Activated T-cell treated with anti-CD3 and anti-CD28 coated beads, Interleukin-2, amount 50 U/mL, for 1 hour (primary cell): ENCODE data around the gene CCBE1.
"Not testable (repeated sequence)": the region's sequence is repeated elsewhere in the genome, so short reads cannot be mapped to it uniquely, and the experiment has no call there.

Experiments
- DNase-seq: peaks from one replicate; pipeline ENCODE4 v3.0.0-alpha.2; 2020

Gene CCBE1

DNA sequence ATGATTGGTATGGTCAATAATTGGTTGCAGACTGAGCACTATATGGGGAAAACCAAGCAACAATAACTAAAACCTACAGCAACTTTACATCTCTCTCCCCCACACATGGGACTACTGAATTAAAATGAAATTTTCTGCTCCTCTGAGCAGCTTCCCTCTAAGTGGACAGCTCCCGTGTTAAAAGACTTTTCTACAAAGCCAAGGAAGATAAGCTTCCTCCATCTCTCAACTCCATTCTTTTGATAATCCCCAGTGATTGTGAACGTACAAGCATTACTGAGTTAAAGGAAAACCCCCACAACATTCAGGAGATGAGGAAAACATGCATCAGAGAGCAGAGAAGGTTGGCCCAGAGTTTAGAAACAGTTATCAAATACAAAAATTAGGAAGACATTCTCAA lies 21.9 kb downstream of the CCBE1 start:
- no peak for DNase-seq

DNA sequence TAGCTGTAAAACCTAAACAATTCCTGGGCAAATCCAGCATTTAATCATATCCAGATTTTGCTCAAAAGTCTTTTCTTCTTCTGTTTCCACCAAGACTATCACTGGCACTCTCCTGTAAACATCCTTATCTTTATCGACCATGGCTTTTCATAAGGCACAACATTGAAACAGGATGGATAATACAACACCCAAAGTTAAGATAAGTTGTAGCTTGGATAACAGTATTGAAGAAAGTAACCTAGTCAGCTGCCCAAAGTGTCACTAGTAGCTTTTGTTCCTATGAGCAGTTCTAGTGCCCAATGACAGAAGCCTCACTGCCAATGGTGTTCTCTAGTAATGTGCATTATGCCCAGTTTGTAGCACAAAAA lies 22.3 kb downstream of the CCBE1 start:
- DNase-seq: no peak

DNA sequence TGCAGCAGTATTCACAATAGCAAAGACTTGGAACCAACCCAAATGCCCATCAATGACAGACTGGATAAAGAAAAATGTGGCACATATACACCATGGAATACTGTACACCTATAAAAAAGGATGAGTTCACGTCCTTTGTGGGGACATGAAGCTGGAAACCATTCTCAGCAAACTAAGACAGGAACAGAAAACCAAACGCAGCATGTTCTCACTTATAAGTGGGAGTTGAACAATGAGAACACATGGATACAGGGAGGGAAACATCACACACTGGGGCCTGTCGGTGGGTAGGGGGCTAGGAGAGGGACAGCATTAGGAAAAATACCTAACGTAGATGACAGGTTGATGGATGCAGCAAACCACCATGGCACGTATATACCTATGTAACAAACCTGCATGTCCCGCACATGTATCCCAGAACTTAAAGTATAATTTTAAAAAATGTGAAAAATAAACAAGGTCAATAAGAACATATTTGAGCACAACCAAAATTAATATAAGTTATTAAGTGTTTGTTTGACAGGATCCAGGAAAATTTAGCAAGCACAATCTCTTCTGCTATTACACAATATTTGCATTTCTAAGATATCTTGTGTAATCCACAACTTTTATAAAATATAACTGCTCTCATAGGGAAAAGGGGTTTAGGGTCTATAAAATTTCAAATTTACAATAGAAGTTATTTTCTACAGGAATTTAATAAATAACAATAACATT lies 22.9 kb downstream of the CCBE1 start:
- no peak for DNase-seq

DNA sequence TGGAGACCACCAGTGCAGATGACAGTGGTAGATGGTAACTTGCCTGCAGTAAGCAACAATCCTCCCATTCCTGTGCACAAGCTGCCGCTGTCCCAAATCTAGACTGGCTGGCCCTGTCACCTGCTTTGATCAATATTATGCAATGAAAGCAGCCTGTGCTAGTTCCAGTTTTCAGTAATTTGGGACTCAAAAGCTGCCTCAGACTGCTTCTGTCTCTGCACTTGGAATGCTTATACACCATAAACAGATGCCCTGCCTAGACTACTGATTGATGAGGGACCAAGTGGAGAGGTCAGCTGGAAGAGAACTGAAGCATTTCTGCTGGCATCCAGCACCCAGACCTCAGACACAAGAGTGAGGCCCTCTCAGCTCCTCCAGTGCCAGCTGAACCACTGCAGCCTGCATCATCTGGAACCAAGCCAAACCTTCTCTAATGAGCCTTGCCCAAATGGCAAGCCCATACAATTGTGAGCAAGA lies 24.9 kb downstream of the CCBE1 start:
- no peak for DNase-seq

DNA sequence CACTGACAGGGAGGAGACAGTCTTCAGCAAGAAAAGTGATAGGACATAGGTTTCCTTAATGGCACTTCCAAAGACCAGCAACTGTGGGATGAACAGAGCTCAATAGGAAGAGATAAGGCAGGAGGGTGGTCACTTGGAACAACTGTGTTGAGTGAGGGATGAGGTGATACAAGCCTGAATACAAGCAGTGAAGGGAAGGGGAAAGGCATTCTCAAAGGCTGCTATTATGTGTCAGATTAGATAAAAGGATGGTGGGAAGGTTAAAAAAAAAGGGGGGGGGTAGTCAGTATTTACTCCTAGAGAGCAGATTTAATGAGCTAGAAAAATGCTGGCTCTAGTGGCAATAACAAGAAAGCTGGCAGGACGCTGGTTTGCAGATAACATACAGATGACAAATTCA lies 25.7 kb downstream of the CCBE1 start:
- no peak for DNase-seq

DNA sequence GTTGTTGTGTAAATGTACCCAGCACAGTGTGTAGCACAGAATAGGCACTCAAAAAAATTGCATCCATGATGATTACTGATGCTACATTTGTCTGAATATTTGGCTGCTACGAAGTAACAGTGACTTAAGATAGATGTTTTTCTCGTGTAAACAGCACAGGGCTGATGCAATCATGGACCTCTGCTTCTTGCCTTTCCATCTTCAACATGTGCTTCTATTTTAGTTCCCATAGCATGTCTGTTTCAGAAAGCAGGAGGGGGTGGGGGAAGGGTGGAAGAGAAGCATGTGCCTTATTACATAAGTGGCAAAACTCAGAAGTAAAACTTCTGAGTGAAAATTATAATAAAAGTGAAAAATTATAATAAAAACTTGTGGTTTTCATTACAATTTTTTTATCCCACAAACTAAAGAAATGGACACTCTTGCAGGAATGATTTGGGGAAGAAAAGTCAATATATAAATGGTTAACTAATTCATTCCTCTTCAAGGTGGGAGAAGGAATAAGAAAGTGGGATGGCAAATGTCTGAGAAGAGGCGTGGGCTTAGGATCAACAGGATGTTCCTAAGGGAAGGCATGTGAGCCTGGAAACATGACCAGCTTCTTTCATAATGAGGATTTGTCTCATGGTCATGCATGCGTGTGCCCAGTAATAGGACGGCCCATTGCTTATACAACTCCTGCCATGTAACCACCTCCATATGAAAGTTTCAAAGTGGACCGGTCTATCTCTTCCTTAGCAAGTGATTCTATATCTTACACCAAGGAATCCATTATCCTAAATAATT lies 27.2 kb downstream of the CCBE1 start:
- no peak for DNase-seq

DNA sequence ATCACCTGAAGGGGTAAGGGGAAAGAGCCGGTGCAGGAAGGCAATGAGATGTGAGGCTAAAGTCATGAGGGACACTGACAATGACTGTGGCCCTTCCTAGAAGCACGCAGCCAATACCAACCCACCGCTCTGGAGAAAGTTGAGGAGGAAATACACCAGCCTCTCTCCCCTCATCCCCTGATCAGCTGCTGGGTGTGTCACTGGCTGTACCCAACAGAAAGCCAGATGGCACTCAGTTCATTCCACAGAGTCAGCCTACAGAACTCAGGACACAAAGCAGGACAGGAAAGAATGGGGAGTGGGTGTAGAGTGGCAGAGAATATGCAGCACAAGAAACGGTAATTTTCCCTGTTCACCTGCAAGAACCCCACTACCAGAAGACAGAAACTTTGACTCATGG lies 29.7 kb downstream of the CCBE1 start:
- DNase-seq: no peak

DNA sequence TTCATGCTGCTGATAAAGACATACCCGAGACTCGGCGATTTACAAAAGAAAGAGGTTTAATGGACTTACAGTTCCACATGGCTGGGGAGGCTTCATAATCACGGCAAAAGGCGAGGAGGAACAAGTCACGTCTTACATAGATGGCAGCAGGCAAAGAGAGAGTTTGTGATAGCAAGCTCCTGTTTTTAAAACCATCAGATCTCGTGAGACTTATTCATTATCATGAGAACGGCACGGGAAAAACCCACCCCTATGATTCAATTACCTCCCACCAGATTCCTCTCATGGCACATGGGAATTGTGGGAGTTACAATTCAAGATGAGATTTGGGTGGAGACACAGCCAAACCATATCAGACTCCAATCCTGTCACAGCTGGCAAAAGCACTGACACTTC lies 31.2 kb downstream of the CCBE1 start:
- not testable (repeated sequence) for DNase-seq

DNA sequence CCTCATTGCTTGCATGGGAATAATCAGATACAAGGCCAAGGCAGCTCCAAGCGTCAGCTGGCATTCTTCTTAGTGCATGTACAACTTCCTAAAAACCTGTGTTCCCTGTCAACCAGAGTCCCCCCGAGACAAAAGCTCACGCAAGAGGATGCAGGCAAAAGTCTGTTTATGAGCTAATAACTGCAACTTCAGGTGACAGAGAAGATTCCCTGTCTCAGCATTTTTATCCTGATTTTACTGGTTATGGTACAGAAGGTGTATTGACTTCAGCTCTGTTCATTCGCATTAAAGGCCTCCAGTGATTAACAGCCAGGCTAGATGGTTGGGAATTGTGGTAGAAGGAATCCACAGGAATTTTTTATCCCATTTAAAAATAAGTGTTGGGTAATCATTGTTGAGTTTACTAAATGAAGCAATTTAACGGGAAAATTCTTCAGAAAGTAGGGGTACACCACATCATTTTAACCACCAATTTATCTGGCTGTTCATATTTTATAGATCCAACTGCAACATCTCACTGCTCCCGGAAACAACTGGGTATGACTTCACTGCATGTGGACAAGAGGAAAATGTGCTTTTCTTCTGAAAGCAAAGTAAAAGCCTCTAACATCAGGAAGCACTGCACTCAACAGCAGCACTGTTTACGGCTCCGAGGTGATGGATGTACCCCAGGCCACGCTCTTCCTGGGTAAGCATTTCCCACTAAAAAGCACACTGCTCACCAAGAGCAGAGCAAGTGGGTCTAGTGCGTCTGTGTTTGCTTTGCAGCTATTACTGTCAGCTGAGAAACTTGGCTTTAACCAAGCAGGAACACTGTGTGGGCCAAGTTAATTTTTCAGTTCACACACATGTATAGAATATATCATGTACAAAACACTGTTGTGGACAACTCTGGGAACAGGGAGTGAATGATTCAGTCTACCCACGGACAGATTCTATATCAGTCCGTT lies 31.9 kb downstream of the CCBE1 start:
- DNase-seq: no peak

DNA sequence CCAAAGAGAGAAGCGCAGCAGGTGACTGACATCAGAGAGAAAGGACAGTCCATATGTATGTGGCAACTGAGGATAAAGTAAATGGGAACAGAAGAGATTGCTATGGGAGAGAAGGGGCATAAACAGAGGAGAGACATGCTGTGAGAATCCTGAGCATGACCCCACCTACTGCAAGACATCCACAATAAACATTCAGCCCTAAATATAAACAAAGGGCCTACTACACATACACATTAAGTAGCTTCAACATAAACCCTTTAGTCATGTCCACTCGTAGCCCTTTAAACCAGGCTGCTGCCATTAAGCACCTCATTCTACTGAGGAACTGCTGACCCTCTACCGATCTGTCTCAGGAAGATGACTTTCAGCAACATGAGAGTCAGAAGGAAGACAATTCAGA lies 32.9 kb downstream of the CCBE1 start:
- DNase-seq: no peak

DNA sequence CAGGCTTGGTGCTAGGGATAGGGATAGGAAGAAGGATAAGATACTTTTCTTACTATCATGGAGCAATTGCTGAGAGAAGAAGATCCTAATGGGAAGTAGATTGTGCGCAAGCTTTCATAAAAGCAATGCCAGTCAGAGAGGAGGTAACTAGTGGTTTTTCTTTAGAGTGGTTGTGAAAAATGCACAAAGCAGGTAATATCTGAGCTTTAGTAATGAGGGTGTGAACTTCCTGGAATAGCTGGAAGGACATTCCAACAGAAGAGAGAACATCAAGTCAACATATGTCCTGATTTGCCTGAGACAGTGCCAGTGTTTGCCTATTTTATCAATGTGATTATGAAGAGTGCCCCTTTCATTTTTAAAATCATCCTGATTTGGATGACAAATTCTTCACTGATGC lies 34.1 kb downstream of the CCBE1 start:
- no peak for DNase-seq

DNA sequence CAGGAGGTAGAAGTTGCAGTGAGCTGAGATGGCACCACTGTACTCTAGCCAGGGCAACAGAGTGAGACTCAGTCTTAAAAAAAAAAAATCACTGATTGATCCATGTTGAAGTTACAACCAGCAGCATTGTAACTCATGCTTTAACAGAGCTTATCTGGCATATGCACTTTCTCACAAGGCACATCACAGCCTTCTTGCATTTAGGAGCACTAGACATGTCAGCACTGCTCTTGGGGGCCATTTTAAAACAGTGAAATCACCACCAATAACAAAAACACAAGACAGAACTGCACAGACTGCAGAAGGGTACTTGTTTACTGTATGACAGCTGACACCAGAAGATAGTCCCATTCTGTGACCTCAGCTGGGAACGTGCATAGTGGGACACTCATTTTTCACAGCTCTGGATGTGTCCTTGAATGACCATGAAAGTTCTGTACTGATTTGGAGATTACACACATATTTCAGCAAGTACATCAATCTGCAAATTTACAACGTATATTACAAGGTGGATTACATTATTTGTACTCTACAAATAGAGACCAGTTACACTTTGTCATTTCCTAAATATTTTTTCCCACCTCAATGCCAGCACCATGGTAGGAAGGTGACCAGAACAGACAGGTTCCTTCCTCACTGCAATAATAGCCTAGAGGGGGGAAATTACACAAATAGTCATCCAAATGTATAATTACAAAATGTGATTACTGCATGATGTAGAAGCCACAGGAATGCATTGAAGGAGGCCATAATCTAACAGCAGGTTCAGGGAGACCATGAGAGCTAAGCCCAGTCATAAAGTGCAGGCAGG lies 35.1 kb downstream of the CCBE1 start:
- no peak for DNase-seq

DNA sequence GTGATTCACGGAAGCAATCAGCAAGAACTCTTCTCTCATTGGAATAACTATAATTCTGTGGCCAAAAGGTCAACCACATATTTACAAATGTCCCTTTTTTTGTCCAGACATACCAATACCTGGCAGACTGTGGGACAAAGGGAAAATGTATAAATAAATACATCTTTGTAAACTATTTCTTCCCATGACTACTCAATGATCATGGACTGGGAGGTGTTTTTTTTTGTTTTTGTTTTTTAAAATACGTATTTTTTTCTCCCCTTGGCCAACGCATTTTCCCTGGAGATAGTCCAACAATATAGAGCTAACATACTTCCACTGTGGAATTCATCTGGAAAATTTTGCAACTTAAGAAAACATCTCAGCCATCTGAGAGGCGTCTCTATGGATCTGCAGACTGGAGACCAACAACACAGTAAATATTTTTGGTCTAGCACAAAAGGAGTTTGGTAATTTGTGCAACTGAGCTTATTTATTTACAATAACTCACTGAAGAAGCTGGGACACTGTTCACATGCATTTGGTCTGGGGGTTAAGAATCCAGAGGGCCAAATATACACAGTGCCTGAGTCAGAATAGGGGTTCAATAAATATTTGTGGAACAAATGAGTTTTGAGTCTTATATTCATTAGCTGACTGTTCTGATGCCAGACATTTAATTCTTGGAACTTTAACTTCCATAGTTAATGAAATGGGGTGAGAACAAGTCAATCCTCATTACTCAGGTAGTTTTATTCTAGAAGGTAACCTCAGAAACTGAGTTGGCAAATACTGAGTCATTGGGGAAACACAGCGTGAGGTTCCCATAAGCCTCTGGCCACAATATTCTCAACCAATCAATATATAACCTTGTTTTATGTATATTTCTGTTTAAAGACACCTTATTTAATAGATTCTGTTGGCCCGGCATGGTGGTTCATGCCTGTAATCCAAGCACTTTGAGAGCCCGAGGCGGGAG lies 36.2 kb downstream of the CCBE1 start:
- no peak for DNase-seq

DNA sequence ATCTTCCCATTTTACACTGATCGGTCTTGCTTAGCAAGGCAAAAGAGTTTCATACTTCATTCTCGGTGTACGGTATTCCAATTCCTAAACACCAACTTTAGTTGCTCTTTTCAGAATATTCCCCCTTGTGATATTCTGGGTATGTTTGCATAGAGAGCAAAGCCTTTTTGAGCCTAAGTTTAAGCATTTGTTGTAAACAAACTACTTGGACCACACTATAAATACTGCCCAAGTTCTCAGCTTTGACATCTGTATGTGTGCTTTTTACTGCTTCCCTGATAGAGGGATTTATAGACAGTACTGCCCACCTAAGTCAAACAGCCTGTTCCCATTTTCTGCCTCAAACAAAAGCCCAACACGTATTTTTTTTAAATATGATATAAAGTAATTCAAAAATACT lies 36.9 kb downstream of the CCBE1 start:
- DNase-seq: no peak

DNA sequence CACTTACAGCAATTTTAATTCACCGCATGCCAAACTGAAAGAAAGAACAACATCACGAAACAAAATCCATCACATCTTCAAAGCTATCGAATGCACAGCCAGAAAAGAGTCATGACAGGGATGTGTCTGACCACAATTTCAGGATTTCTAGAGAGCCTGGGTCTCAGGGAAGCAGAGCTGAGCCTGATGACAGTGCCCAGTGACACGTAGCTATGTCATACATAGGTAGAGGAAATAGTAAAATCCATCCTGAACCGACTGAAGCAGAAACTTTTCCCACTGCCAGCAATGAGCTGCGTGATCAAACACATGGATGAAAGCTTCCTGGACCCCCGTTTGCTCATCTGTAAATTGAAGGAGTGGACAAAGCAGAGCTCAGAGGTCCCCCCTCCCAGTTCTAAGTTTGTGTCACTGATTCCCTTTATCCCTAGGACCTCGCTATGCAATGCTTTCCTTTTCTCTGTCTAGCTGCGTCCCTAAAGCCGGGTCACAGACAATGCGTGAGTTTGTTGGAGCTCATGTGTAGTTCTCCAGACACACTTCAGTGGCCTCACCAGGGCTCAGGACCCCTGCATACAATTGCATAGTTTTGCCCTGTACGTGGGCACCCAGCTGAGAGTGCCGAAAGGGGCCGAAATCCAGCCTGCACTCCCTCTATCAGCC lies 37.6 kb downstream of the CCBE1 start:
- no peak for DNase-seq

DNA sequence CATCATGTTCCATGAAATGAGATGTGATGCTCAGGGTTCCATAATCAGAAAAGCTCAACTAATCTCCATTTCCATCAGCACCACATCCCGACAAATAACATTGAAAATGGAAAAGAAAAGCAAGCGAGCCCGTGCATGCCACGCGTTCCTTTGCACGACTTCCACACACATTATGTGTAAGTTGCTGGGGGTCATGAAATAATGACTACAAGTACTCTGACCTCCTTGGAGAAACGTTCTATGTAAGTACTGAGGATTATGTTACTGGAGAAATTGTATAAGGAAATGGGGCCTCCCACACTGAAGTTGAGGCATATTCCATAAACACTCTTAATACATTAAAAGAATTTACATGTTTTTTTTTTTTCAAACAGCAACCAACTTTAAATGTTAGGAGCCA lies 38.3 kb downstream of the CCBE1 start:
- no peak for DNase-seq

DNA sequence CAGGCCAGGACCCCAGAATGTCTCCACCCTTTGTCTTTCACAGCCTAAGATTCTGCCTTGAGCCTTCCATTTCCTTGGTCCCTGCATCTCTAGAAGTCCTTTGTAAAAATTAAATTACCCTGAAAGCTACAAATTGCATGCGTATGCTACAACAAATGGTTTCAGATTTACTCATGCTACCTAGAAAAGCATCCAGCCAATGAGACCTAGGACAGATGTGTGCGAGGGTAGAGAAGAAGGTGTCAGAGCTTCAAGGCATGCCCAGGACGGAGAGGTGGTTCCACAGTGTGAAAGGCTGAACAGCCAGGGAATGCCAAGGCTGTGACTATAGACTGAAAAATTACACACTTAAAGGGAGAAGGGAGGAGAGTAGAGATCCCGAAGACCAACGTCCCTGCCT lies 40.2 kb downstream of the CCBE1 start:
- no peak for DNase-seq

DNA sequence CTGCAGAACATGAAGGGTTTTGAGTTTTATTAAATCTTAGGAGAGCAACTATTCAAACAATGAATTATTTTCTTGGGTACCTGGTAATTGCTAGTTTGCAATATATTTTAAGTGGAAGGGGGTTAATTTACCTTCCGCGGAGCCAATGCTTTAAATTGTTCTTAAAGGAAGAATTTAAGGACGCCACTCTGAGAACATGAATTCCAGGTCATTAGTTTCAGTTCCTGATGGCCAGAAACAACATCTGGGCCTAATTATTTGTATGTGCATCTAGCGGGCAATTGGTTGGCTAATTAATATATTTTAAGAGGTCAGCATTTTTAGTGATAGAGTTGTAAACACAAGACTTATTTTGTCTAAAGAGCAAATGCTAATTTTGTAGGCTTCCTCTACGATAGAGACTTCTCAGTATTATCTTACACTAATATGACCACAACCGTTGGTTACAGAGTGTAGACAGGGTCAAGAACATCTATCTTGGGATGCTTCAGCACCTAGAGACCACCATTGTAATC lies 40.8 kb downstream of the CCBE1 start:
- no peak for DNase-seq

DNA sequence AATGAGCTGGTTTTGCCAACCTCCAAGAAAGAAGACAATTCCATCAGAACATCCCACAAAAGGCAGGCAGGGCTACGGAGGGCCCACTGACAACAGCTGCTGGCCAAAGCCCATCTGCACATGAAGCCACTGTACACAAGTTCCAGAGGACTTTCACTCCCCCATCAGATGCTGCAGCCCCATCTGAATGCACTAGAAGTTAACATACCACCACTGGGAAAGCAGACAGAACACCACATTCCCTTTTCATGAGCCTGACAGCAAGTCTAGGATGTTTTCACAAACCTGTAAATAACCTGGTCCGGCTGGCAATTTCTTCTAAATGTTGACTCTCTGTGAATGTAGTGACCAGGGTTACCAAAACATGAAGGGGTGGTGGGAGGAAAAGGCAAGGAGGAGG lies 41.5 kb downstream of the CCBE1 start:
- no peak for DNase-seq

DNA sequence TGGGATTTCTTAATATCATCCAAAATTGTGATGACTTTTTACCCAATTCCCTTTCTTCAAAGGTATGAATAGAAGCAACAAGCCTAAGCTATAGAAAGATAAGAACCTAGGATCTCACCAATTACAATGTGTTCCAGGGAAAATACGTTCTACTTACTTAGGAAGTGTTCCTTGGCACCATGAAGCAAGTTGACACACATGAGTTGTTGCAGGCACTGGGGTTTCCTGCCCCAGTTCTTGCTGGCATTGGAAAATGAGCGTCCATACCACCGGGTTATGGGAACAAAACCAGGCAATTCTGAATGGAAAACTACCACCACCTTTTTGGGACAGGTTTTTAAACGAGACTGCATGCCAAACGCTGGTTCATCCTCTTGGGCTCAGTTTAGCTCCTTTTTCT lies 46.2 kb downstream of the CCBE1 start:
- DNase-seq: no peak
